Karpas-422 (cell line): Measurements from ENCODE around the gene ARHGEF6. TPM values are rescaled to one million over a fixed set of nuclear protein-coding genes. Genes with fewer than 3 reads are reported as not detected.
"Not testable (repeated sequence)": the region's sequence is repeated elsewhere in the genome, so short reads cannot be mapped to it uniquely, and the experiment has no call there.

Source experiments
- DNase-seq: peaks from one replicate; pipeline ENCODE4 v3.0.0-alpha.2; 2015
- H2AFZ ChIP-seq: fragments of 200-600 bp; sonication (generic); 2 replicates; pipeline ENCODE4 v1.6.1; 2014; ENCODE audit warnings: antibody characterized with exemption, low read length, mixed read lengths
- H3K27ac ChIP-seq: fragments of 200-600 bp; sonication (generic); 2 replicates; pipeline ENCODE4 v1.5.1; 2014; ENCODE audit warnings: mild to moderate bottlenecking, low read length, moderate library complexity
- H3K27me3 ChIP-seq: fragments of 200-600 bp; sonication (generic); 2 replicates; pipeline ENCODE4 v1.6.1; 2014; ENCODE audit warnings: low read length, mixed read lengths
- H3K36me3 ChIP-seq: fragments of 200-600 bp; sonication (generic); 2 replicates; pipeline ENCODE4 v1.6.1; 2014; ENCODE audit warnings: low read length, mixed read lengths; ENCODE audit not compliant: insufficient read depth
- H3K4me1 ChIP-seq: fragments of 200-600 bp; sonication (generic); 2 replicates; pipeline ENCODE4 v1.6.1; 2014; ENCODE audit warnings: mild to moderate bottlenecking, low read length, mixed read lengths
- H3K4me2 ChIP-seq: fragments of 200-600 bp; sonication (generic); 2 replicates; pipeline ENCODE4 v1.6.1; 2014; ENCODE audit warnings: low read length, low read depth, mild to moderate bottlenecking; ENCODE audit not compliant: poor library complexity, severe bottlenecking
- H3K4me3 ChIP-seq: fragments of 200-600 bp; sonication (generic); 2 replicates; pipeline ENCODE4 v1.5.1; 2014; ENCODE audit warnings: mild to moderate bottlenecking, antibody characterized with exemption, low read length, mixed read lengths
- H3K79me2 ChIP-seq: fragments of 200-600 bp; sonication (generic); 2 replicates; pipeline ENCODE4 v1.6.1; 2014; ENCODE audit warnings: mild to moderate bottlenecking, low read length, mixed read lengths
- H3K9ac ChIP-seq: fragments of 200-600 bp; sonication (generic); 2 replicates; pipeline ENCODE4 v1.6.0; 2014; ENCODE audit warnings: low read length
- H3K9me2 ChIP-seq: fragments of 200-600 bp; sonication (generic), shearing (Covaris generic); replicated peaks from 2 replicates; pipeline ENCODE4 v1.6.0; 2014; ENCODE audit warnings: mild to moderate bottlenecking, low read length, moderate library complexity; ENCODE audit not compliant: insufficient read depth
- H3K9me3 ChIP-seq: fragments of 300-700, 200-600 bp; sonication (generic); 2 replicates; pipeline ENCODE4 v1.6.1; 2014; ENCODE audit warnings: low read length, mixed read lengths
- H4K20me1 ChIP-seq: fragments of 200-600 bp; sonication (generic); 2 replicates; pipeline ENCODE4 v1.6.1; 2014; ENCODE audit warnings: mild to moderate bottlenecking, antibody characterized with exemption, low read length, low read depth; ENCODE audit not compliant: insufficient read depth
- total RNA-seq: library from RNA; depleted of rRNA; stranded (reverse); fragments of >200 nt; shearing (Covaris generic); gene quantifications from 2 replicates; pipeline ENCODE4 v1.2.3, GENCODE V29; 2014; ENCODE audit warnings: low replicate concordance

ARHGEF6 gene
- total RNA-seq, 1 experiment from 2014 or later: 2.6 TPM

- H3K27me3 ChIP-seq, H3K79me2 ChIP-seq, H3K36me3 ChIP-seq, DNase-seq, H3K27ac ChIP-seq, H3K9me3 ChIP-seq, H3K9ac ChIP-seq, H3K4me3 ChIP-seq, H3K4me1 ChIP-seq, H3K9me2 ChIP-seq, H2AFZ ChIP-seq, H3K4me2 ChIP-seq, H4K20me1 ChIP-seq: not testable (repeated sequence)
Observed at GRCh38 chrX:136819756-136820155, 39.0 kb upstream of the ARHGEF6 start.

GRCh38 chrX:136819031-136819703 lies 38.4 kb upstream of the ARHGEF6 start:
- H3K27me3 ChIP-seq: no peaks in the 10 kb centered on the region
- H3K9ac ChIP-seq: no peak overlapping the region
- no peaks in the 10 kb centered on the region for H3K9me2 ChIP-seq
- no peaks in the 10 kb centered on the region for H3K79me2 ChIP-seq
- H3K9me3 ChIP-seq: no peaks in the 10 kb centered on the region
- DNase-seq: no peak
- H3K4me1 ChIP-seq: no peaks in the 10 kb centered on the region
- H2AFZ ChIP-seq: no peak overlapping the region
- H4K20me1 ChIP-seq: no peaks in the 10 kb centered on the region
- no peak overlapping the region for H3K4me2 ChIP-seq
- no peak overlapping the region for H3K4me3 ChIP-seq
- no peak overlapping the region for H3K27ac ChIP-seq
- H3K36me3 ChIP-seq: no peaks in the 10 kb centered on the region

GRCh38 chrX:136816975-136817374 lies 36.2 kb upstream of the ARHGEF6 start:
- H3K36me3 ChIP-seq: no peaks in the 10 kb centered on the region
- no peaks in the 10 kb centered on the region for H3K27me3 ChIP-seq
- no peak overlapping the region for H3K27ac ChIP-seq

DNA sequence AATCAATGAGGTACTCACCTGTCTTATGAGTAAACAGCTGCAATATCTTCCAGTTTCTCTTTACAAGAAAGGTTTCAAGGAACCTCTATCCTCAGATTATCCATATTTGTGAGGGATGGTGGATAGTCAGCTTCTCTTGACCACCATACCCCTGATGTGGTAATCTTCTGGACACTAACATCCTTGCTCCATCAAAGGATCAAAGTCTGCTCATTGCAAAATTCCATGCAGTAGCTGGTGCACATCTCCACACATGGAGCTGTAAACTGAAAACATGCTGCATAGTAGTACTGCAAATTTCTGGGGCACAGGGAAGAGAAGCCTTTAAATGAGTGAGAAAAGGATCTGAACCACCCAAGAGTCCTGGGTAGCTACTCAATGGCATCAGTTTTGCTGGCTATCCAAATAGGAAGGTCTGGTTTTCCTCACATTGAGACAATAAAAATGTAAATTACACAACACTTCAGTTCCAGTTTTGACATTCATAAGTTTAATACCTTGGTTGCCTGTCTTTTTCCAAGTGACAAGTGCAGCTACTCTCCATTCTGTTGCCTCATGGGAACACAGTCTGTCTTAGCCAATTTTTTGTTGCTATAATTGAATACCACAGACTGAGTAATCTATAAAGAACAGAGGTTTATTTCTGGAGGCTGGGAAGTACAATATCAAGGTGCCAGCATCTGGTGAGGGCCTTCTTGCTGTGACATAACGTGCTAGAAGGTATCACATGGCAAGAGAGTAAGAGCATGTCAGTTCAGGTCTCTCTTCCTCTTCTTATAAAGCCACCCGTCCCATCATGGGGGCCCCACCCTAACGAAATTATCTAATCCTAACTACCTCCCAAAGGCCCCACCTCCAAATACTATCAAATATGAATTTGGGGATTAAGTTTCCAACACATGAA lies 34.4 kb upstream of the ARHGEF6 start:
- no peak for DNase-seq
- Histone ChIP-seq H3K36me3 (no peaks in the 10 kb centered on the region), H3K9ac (no peak overlapping the region), H3K27me3 (no peaks in the 10 kb centered on the region), H3K9me3 (no peaks in the 10 kb centered on the region), H2AFZ (no peak overlapping the region), H3K79me2 (no peaks in the 10 kb centered on the region), H3K4me3 (no peak overlapping the region), H3K27ac (no peak overlapping the region), H3K4me1 (no peaks in the 10 kb centered on the region), H3K9me2 (no peaks in the 10 kb centered on the region), H4K20me1 (no peaks in the 10 kb centered on the region), H3K4me2 (no peak overlapping the region)

More at GRCh38 chrX:136816975-136817374, 36.2 kb upstream of the ARHGEF6 start:
- H3K9me3 ChIP-seq: no peaks in the 10 kb centered on the region
- H3K4me3 ChIP-seq: no peak overlapping the region
- H3K9me2 ChIP-seq: no peaks in the 10 kb centered on the region
- H3K79me2 ChIP-seq: no peaks in the 10 kb centered on the region
- H3K9ac ChIP-seq: no peak overlapping the region
- H2AFZ ChIP-seq: no peak overlapping the region
- no peaks in the 10 kb centered on the region for H4K20me1 ChIP-seq
- H3K4me1 ChIP-seq: no peaks in the 10 kb centered on the region
- DNase-seq: no peak
- H3K4me2 ChIP-seq: no peak overlapping the region

- DNase-seq: no peak
- no peaks in the 10 kb centered on the region for H3K36me3 ChIP-seq
Observed at GRCh38 chrX:136812286-136812685, 31.6 kb upstream of the ARHGEF6 start.

GRCh38 chrX:136810493-136810892 lies 29.8 kb upstream of the ARHGEF6 start:
- Histone ChIP-seq H2AFZ (no peak overlapping the region), H3K36me3 (no peaks in the 10 kb centered on the region), H3K27me3 (no peaks in the 10 kb centered on the region), H3K4me2 (no peak overlapping the region), H3K27ac (no peak overlapping the region), H3K79me2 (no peaks in the 10 kb centered on the region), H4K20me1 (no peaks in the 10 kb centered on the region), H3K9ac (no peak overlapping the region), H3K4me1 (no peaks in the 10 kb centered on the region), H3K9me2 (no peaks in the 10 kb centered on the region), H3K9me3 (no peaks in the 10 kb centered on the region), H3K4me3 (no peak overlapping the region)
- no peak for DNase-seq

More at GRCh38 chrX:136812286-136812685, 31.6 kb upstream of the ARHGEF6 start:
- H3K9ac ChIP-seq: no peak overlapping the region
- H3K4me1 ChIP-seq: no peaks in the 10 kb centered on the region
- no peak overlapping the region for H2AFZ ChIP-seq
- H3K4me3 ChIP-seq: no peak overlapping the region
- H3K4me2 ChIP-seq: no peak overlapping the region
- H3K79me2 ChIP-seq: no peaks in the 10 kb centered on the region
- H3K9me3 ChIP-seq: no peaks in the 10 kb centered on the region
- no peaks in the 10 kb centered on the region for H3K27me3 ChIP-seq
- no peaks in the 10 kb centered on the region for H3K9me2 ChIP-seq
- H4K20me1 ChIP-seq: no peaks in the 10 kb centered on the region
- H3K27ac ChIP-seq: no peak overlapping the region

DNA sequence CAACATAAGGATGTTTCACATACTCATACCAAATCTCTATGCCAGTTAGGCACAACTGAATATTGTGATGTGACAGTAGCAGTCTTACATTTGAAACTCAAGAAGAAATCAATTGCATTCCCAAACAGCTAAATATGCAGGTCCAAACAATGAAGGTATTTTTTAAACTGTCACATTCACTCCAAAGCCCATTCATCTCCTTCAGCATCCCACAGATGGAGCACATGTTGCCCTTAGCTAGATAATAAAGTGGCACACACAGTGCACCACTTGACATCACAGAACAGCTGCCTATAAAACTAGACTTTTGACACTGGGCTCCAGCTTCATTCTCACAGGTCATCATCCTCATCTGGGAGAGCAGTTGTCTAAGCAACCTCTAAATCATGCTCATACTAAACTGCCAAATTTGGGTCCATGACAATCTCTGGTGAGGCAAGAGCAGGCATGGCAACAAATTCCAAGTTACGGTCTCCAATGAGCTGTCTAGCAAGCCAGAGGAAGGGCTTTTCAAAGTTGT lies 26.2 kb upstream of the ARHGEF6 start:
- no peak overlapping the region for H3K4me3 ChIP-seq
- no peak overlapping the region for H3K9ac ChIP-seq
- no peak overlapping the region for H3K27ac ChIP-seq
- no peak overlapping the region for H2AFZ ChIP-seq
- H4K20me1 ChIP-seq: no peaks in the 10 kb centered on the region
- H3K27me3 ChIP-seq: no peaks in the 10 kb centered on the region
- H3K9me3 ChIP-seq: no peaks in the 10 kb centered on the region
- no peaks in the 10 kb centered on the region for H3K9me2 ChIP-seq
- H3K79me2 ChIP-seq: no peaks in the 10 kb centered on the region
- DNase-seq: no peak
- no peaks in the 10 kb centered on the region for H3K4me1 ChIP-seq
- H3K36me3 ChIP-seq: no peaks in the 10 kb centered on the region
- H3K4me2 ChIP-seq: no peak overlapping the region

GRCh38 chrX:136802515-136802914 lies 21.8 kb upstream of the ARHGEF6 start:
- no peaks in the 10 kb centered on the region for H3K79me2 ChIP-seq
- no peaks in the 10 kb centered on the region for H4K20me1 ChIP-seq
- H3K9me2 ChIP-seq: no peaks in the 10 kb centered on the region
- H3K9ac ChIP-seq: no peak overlapping the region
- no peak overlapping the region for H3K27ac ChIP-seq
- no peaks in the 10 kb centered on the region for H3K36me3 ChIP-seq
- H3K4me1 ChIP-seq: no peaks in the 10 kb centered on the region
- no peak overlapping the region for H3K4me3 ChIP-seq
- no peaks in the 10 kb centered on the region for H3K27me3 ChIP-seq
- H2AFZ ChIP-seq: no peak overlapping the region
- no peaks in the 10 kb centered on the region for H3K9me3 ChIP-seq
- H3K4me2 ChIP-seq: no peak overlapping the region
- DNase-seq: no peak
